H1 (cell line): ENCODE results near the gene NXN. TPM values are rescaled to one million over a fixed set of nuclear protein-coding genes. Genes with fewer than 3 reads are reported as not detected.

Experiments
- ATF2 ChIP-seq: IDR thresholded peaks from 2 replicates; pipeline ENCODE4 v1.6.1; 2012; ENCODE audit warnings: low read length, inconsistent platforms
- ATF3 ChIP-seq: IDR thresholded peaks from 2 replicates; pipeline ENCODE4 v1.6.1; 2011; ENCODE audit warnings: low read depth, mild to moderate bottlenecking, low read length; ENCODE audit not compliant: insufficient read depth
- CREB1 ChIP-seq: IDR thresholded peaks from 2 replicates; pipeline ENCODE4 v1.6.1; 2012; ENCODE audit warnings: inconsistent platforms
- EZH2 ChIP-seq: fragments of 200-600 bp; sonication (generic); IDR thresholded peaks from 2 replicates; pipeline ENCODE4 v1.7.1; 2012; ENCODE audit warnings: low read depth, mild to moderate bottlenecking, moderate library complexity, low read length, inconsistent platforms; ENCODE audit not compliant: severe bottlenecking
- GTF2F1 ChIP-seq: IDR thresholded peaks from 2 replicates; pipeline ENCODE4 v1.6.1; 2012; ENCODE audit warnings: low read depth, low read length, improper control_type of control experiment, borderline replicate concordance
- RBBP5 ChIP-seq: IDR thresholded peaks from 2 replicates; pipeline ENCODE4 v1.7.1; 2012; ENCODE audit warnings: low read depth, mild to moderate bottlenecking, inconsistent platforms, low read length, moderate library complexity, borderline replicate concordance
- TAF1 ChIP-seq: IDR thresholded peaks from 2 replicates; pipeline ENCODE4 v1.6.1; 2011; ENCODE audit warnings: mild to moderate bottlenecking, low read depth, low read length
- TAF7 ChIP-seq: optimal IDR thresholded peaks from 2 replicates; pipeline ENCODE3; 2011; ENCODE audit warnings: low read depth, mild to moderate bottlenecking, inconsistent platforms, low read length, moderate library complexity, borderline replicate concordance
- polyA plus RNA-seq, 7 experiments: library from polyadenylated mRNA; depleted of rRNA in 3 of 7; stranded (reverse) in 5 of 7; unstranded in 2 of 7; fragments of >200 nt in 5 of 7; fragments of 200-250 nt in 2 of 7; gene quantifications; 1 replicate in 5 of 7; 2 replicates in 1 of 7; 4 replicates in 1 of 7; pipeline versions ENCODE4 v1.2.1 to v1.2.3, GENCODE V29; 2011 to 2013; ENCODE audit warnings: missing spikeins in 2 of 7, mixed read lengths in 2 of 7
- total RNA-seq: library from RNA; stranded (reverse); fragmentation: NEBNext Ultra II Directional; extraction: Animal tissue kit (Norgen Biotek cat#: 25700); gene quantifications from 2 replicates; pipeline ENCODE4 v1.2.1, GENCODE V29; 2021

The NXN gene
- total and polyA plus RNA-seq, 2 of the 8 experiments (the other 6 are each of a cell fraction or from before 2014, with no cell fraction given) = 94.1 to 107 TPM

DNA sequence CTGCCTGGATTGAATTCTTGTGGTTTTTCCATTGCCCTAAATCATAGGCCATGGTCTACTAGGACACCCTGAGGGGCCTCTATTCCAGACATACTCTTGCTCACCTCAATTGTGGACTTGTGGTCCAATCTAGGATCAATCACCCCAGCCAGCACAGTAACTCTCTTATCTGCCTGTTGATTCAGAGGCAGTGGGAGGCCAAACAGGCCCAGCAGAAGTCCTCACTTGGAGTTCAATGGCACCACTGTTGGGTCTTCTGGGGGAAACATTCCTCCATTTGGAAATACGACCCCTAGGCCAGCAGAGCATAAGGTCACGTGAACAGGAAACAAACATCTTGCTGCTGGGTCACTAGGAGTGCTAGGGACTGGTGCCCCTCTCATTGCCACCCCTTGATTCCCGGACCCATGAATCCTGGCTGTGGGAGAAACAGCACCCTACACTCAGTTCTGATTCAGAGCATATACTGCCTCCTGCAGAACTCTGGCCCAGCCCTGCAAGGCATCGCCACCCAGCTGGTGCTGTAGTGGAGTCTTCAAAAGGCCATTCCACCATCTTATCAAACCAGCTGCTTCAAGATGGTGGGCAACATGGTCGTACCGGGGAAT is 6.8 kb upstream of the NXN start (continued):
- TF ChIP-seq CREB1 (no peak), TAF7 (no peak), GTF2F1 (no peak), EZH2 (no peak), ATF3 (no peak), ATF2 (no peak), RBBP5 (no peak), TAF1 (no peak)
